T-helper 17 cell (primary cell): ENCODE measurements around the gene PGLYRP3. TPM values are rescaled to one million over a fixed set of nuclear protein-coding genes. Genes with fewer than 3 reads are reported as not detected.

Source experiments
- ATAC-seq: fragments of 150-1000 bp; cut with Tn5 transposase; 2 replicates; pipeline ENCODE4 v1.10.0; 2021; ENCODE audit warnings: mild to moderate bottlenecking, moderate library complexity
- DNase-seq, 3 donors: peaks; one replicate each; pipeline versions ENCODE4 v3.0.0 to v3.0.0-alpha.2; 2020 to 2021
- H3K9me3 ChIP-seq: one replicate; pipeline ENCODE4 v1.7.0; 2013; ENCODE audit warnings: low read length, mild to moderate bottlenecking; ENCODE audit not compliant: control insufficient read depth, poor library complexity, severe bottlenecking
- H3K27ac Mint-ChIP-seq: one replicate; pipeline ENCODE4 v1.8.0; 2022; ENCODE audit warnings: mild to moderate bottlenecking, moderate library complexity, mixed read lengths
- H3K27me3 Mint-ChIP-seq: one replicate; pipeline ENCODE4 v1.8.0; 2022; ENCODE audit warnings: mixed read lengths
- H3K36me3 Mint-ChIP-seq: one replicate; pipeline ENCODE4 v1.8.0; 2022; ENCODE audit warnings: low read depth, mixed read lengths
- H3K4me1 Mint-ChIP-seq: one replicate; pipeline ENCODE4 v1.8.0; 2022; ENCODE audit warnings: mild to moderate bottlenecking, mixed read lengths
- H3K4me3 Mint-ChIP-seq: one replicate; pipeline ENCODE4 v1.8.0; 2022; ENCODE audit warnings: mild to moderate bottlenecking, moderate library complexity, mixed read lengths
- total RNA-seq, 4 donors: library from RNA in 2 of 4; stranded (reverse) in 2 of 4; gene quantifications; one replicate each; pipeline ENCODE4 v1.2.3 and lab custom pipeline; 2022 to 2026

PGLYRP3 gene
- not detected for total RNA-seq
- total RNA-seq (lab: John Stamatoyannopoulos, UW) = 0 reads per million in 2 donors

- Mint-ChIP-seq H3K4me3 (no peak within 1 kb of the TSS), H3K27ac (no peak within 1 kb of the TSS), H3K36me3 (no peaks in the 10 kb centered on the region), H3K27me3 (peaks cover 32% of the 10 kb centered on the region), H3K4me1 (no peaks in the 10 kb centered on the region)
- no peaks in the 10 kb centered on the region for H3K9me3 ChIP-seq
- no peak for DNase-seq
- ATAC-seq = no peak
Observed at GRCh38 chr1:153312570-153313186, at the start of gene PGLYRP3. Gene PGLYRP3 (minus strand): TSS chr1:153312952. CDS start chr1:153310665, 2,287 bp downstream.

DNA sequence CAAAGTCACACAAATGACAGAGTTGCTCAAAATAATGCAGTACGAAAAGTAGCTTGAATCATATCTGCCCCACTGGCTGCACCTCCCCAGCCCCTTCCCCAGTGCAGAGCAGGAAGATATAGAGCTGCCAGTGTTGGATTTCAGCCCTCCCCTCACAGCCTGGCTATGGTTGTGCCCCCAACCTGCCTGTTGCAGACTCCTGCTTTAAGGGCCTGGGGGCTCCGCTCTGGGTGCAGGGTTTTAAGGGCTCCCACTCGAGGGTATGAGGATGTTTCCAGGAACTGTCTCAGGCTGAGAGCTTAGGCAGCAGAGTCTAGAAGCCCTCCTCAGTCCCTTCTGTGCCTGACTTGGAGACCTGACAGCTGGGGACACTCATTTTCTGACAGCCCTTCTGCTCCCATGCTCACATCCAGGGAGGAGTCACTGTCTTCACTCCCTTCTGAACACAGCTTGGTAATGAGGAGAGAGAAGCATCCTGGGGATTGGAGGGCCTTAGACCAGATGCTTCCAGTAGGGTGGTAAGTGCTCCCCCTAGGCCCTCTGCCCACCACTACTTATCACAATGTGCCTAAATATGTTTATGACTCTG lies 49.5 kb upstream of the PGLYRP3 start:
- H3K4me1 Mint-ChIP-seq = peaks cover 20% of the 10 kb centered on the region
- no peaks in the 10 kb centered on the region for H3K9me3 ChIP-seq
- peaks cover 32% of the 10 kb centered on the region for H3K27me3 Mint-ChIP-seq
- H3K27ac Mint-ChIP-seq = no peak overlapping the region
- ATAC-seq = no peak
- H3K36me3 Mint-ChIP-seq = peaks cover 11% of the 10 kb centered on the region
- DNase-seq = no peak
- no peak overlapping the region for H3K4me3 Mint-ChIP-seq

GRCh38 chr1:153361480-153362109 lies 48.8 kb upstream of the PGLYRP3 start:
- DNase-seq (no peak), ATAC-seq (no peak)
- peaks cover 25% of the 10 kb centered on the region for H3K4me1 Mint-ChIP-seq
- peaks cover 11% of the 10 kb centered on the region for H3K36me3 Mint-ChIP-seq
- no peaks in the 10 kb centered on the region for H3K9me3 ChIP-seq
- H3K27ac Mint-ChIP-seq = no peak overlapping the region
- H3K27me3 Mint-ChIP-seq = peaks cover 32% of the 10 kb centered on the region
- H3K4me3 Mint-ChIP-seq = no peak overlapping the region

DNA sequence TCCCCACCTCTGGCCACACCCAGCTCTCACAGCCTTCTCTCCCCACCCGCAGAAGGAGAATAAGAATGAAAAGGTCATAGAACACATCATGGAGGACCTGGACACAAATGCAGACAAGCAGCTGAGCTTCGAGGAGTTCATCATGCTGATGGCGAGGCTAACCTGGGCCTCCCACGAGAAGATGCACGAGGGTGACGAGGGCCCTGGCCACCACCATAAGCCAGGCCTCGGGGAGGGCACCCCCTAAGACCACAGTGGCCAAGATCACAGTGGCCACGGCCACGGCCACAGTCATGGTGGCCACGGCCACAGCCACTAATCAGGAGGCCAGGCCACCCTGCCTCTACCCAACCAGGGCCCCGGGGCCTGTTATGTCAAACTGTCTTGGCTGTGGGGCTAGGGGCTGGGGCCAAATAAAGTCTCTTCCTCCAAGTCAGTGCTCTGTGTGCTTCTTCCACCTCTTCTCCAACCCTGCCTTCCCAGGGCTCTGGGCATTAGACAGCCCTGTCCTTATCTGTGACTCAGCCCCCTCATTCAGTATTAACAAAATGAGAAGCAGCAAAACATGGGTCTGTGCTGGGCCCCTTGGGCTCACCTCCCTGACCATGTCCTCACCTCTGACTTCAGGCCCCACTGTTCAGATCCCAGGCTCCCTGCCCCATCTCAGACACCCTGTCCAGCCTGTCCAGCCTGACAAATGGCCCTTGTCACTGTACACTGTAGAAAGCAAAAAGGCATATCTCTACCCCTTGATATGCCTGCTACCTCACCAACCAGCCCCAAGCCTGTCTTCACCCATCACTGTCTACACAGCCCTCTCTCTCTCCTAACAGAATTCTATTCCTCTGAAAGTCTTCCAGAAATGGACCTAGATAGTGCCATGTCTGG lies 48.1 kb upstream of the PGLYRP3 start:
- DNase-seq (no peak), ATAC-seq (no peak)
- Mint-ChIP-seq H3K27me3 (peaks cover 32% of the 10 kb centered on the region), H3K36me3 (peaks cover 13% of the 10 kb centered on the region), H3K4me3 (no peak overlapping the region), H3K4me1 (peaks cover 27% of the 10 kb centered on the region), H3K27ac (no peak overlapping the region)
- H3K9me3 ChIP-seq = no peaks in the 10 kb centered on the region

DNA sequence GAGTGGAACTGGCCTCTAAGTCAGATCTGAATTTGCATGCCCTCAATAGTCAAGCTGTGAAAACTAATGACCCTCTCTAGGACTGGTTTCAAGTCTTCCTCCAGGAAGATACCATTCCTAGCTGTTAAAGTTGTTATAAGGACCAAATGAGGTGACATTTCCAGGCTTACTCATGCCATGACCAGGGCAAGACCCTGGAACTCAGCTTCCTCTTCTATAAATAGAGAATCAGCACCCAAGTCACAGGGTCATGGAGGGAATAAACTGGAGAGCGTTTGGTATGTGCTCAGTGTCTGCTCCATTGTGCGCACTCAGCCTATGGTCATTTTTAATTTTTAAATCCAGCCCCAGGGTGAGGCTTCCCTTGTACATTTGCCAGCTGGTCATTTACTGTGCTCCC lies 47.4 kb upstream of the PGLYRP3 start:
- Mint-ChIP-seq H3K27ac (no peak overlapping the region), H3K36me3 (peaks cover 13% of the 10 kb centered on the region), H3K4me3 (no peak overlapping the region), H3K4me1 (peaks cover 27% of the 10 kb centered on the region), H3K27me3 (peaks cover 32% of the 10 kb centered on the region)
- ATAC-seq (no peak), DNase-seq (no peak)
- H3K9me3 ChIP-seq = no peaks in the 10 kb centered on the region

- ATAC-seq = no peak
- H3K27me3 Mint-ChIP-seq = peaks cover 24% of the 10 kb centered on the region
- peaks cover 25% of the 10 kb centered on the region for H3K4me1 Mint-ChIP-seq
- no peak overlapping the region for H3K27ac Mint-ChIP-seq
- no peaks in the 10 kb centered on the region for H3K9me3 ChIP-seq
- H3K4me3 Mint-ChIP-seq = no peak overlapping the region
- peaks cover 13% of the 10 kb centered on the region for H3K36me3 Mint-ChIP-seq
- DNase-seq = no peak
Observed at GRCh38 chr1:153359241-153359640, 46.5 kb upstream of the PGLYRP3 start.

GRCh38 chr1:153358691-153358975 lies 45.9 kb upstream of the PGLYRP3 start:
- no peak for DNase-seq
- no peaks in the 10 kb centered on the region for H3K9me3 ChIP-seq
- Mint-ChIP-seq H3K27me3 (peaks cover 23% of the 10 kb centered on the region), H3K36me3 (peaks cover 12% of the 10 kb centered on the region), H3K4me1 (peaks cover 25% of the 10 kb centered on the region), H3K4me3 (no peak overlapping the region), H3K27ac (peak overlapping the region; percentile 82)
- ATAC-seq = no peak

DNA sequence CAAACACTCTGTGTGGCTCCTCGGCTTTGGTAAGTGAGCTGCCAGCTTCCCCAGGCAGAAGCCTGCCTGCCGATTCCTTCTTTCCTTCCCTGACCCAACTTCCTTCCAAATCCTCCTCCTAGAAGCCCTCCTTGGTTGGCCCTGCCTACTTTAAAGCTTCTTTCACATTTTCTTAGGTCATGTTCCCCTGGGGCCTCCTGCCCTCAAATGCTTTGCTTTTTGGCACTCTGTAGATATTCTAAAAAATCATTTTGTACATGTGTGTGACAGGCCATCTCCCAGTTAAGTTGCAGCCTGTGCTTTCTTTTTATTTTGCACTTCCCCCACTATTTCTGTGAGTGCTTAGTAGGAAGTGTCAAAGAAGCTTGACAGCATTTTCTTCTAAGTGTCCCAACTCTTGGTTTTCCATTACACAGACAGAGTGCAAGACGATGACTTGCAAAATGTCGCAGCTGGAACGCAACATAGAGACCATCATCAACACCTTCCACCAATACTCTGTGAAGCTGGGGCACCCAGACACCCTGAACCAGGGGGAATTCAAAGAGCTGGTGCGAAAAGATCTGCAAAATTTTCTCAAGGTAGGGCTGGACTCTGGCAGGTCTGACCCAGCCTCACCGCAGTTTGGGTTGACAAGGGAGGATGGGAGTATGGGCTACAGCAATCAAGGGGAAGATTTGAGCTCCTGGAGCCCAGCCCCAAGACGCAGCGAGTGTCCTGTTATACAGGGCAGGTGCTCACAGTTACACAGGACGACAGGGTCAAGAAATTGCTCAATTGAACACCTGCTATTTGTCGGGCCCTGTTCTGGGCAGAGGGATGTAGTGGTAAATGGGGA lies 45.3 kb upstream of the PGLYRP3 start, which contains the start of gene S100A9:
Gene S100A9, plus strand, starts transcription at position 2 of the 838 bp plus-strand sequence. Its CDS starts 430 bp downstream, at position 432.
- peak within 1 kb of the TSS; percentile 82 for H3K27ac Mint-ChIP-seq
- H3K9me3 ChIP-seq = no peaks in the 10 kb centered on the region
- ATAC-seq = no peak
- H3K4me3 Mint-ChIP-seq = peak within 1 kb of the TSS; percentile 83
- peaks cover 19% of the 10 kb centered on the region for H3K27me3 Mint-ChIP-seq
- no peak for DNase-seq
- H3K36me3 Mint-ChIP-seq = peaks cover 7% of the 10 kb centered on the region
- H3K4me1 Mint-ChIP-seq = peaks cover 26% of the 10 kb centered on the region

DNA sequence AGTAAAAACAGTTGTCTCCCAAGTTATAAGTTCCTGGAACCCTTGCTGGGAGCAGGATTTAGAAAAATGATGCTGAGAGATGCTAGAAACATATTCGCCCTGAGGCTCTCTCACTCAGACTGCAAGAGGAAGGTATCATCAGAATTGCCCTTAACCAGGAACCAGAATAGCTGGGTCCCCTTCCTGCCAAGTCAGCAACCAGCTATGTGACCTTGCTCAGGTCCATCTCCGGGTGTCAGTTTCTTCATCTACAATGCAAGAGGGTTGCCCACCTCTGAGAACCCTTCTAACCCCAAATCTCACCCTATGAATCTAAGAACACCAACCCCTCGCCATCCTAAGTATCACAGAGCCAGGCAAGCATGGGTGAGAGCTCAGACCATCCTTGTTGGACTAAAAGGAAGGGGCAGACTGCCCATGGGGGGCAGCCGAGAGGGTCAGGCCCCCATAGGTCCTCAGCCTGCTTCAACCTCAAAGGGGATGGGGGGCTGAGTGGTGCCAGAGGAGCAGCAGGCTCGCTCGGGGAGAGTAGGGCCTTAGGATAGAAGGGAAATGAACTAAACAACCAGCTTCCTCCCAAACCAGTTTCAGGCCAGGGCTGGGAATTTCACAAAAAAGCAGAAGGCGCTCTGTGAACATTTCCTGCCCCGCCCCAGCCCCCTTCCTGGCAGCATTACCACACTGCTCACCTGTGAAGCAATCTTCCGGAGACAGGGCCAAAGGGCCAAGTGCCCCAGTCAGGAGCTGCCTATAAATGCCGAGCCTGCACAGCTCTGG lies 44.5 kb upstream of the PGLYRP3 start:
- peaks cover 20% of the 10 kb centered on the region for H3K27me3 Mint-ChIP-seq
- H3K27ac Mint-ChIP-seq = peak overlapping the region; percentile 82
- H3K9me3 ChIP-seq = no peaks in the 10 kb centered on the region
- H3K4me1 Mint-ChIP-seq = peaks cover 30% of the 10 kb centered on the region
- peaks cover 6% of the 10 kb centered on the region for H3K36me3 Mint-ChIP-seq
- DNase-seq (no peak), ATAC-seq (peak; percentile 40)
- H3K4me3 Mint-ChIP-seq = peak overlapping the region; percentile 83

DNA sequence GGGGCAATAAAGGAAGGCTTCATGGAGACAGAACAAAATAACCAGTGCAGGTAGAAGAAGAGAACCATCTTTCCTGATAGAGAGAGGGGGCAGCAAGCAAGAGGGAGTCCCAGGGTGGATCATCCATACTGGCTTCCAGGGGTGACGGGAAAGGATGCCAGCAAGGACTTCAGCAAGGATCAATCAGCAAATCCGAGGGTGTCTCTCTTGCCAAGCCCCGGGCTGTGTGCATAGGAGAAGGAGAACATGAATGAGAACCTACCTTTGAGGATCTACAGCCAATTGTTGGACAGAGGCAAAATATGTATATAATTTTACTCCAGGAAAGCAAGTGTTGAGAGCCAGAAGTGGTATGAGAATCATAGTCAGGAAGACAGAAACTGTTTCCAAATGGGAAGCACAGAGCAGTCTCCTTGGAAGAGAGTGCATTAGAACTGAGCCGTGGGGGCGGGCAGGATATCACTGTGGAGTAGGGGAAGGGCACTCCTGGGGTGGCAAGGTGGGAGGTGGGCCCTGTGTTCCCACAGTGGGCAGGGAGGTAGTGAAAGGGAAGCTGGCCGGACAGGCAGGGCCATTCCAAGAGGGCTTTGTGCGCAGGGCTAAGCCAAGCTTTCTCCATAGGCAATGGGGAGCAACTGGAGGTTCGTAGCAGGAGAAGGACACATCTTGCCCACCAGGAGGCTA lies 43.8 kb upstream of the PGLYRP3 start:
- no peaks in the 10 kb centered on the region for H3K9me3 ChIP-seq
- no peak overlapping the region for H3K27ac Mint-ChIP-seq

DNA sequence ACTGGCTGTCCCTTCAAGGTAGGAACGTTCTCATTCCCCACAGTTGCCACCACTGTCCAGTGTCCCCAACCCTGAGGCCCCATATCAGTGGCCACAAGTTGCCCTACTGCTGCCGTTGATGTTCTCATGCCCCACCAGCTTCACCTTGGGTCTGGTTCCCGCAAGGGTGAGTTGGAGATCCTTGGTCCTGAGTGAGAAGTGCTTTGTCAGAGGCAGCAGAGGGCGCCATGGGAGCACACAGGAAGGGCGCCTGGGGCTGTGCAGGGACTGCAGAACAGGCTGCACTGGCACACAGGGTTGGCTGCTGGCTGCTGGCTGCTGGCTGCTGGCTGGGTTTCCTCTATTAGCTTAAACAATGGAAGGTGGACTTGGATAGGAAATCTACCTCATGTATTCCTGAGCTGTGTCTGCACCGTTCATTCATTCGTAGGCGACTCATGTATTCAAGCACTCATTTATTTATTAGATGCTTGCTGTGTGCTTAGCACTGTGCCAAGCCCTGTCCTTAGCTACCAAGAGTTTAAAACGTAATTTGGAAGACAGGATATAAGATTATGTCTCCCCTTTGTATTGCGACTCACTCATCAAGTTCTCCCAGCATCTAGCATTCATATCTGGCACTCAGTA lies 42.8 kb upstream of the PGLYRP3 start:
- Mint-ChIP-seq H3K36me3 (peaks cover 2% of the 10 kb centered on the region), H3K4me3 (no peak overlapping the region), H3K27ac (no peak overlapping the region), H3K27me3 (peaks cover 14% of the 10 kb centered on the region), H3K4me1 (peaks cover 26% of the 10 kb centered on the region)
- DNase-seq (peak in 2 of 3 donors; percentile 15 to 19), ATAC-seq (peak; percentile 74)
- H3K9me3 ChIP-seq = no peaks in the 10 kb centered on the region

More for the DNA sequence above, 43.8 kb upstream of the PGLYRP3 start:
- DNase-seq (no peak), ATAC-seq (no peak)
- peaks cover 30% of the 10 kb centered on the region for H3K4me1 Mint-ChIP-seq
- H3K4me3 Mint-ChIP-seq = peak overlapping the region; percentile 39
- peaks cover 20% of the 10 kb centered on the region for H3K27me3 Mint-ChIP-seq
- peaks cover 6% of the 10 kb centered on the region for H3K36me3 Mint-ChIP-seq
